Subcutaneous adipose tissue (tissue), 4 donors: Measurements from ENCODE around the gene THPO. TPM values are rescaled to one million over a fixed set of nuclear protein-coding genes. Genes with fewer than 3 reads are reported as not detected.

ENCODE experiments used
- small RNA-seq: library from RNA; depleted of rRNA; stranded (forward); fragments of <200 nt; gene quantifications from one replicate; pipeline ENCODE3, GENCODE V24; 2016
- total RNA-seq, 4 donors: library from RNA; depleted of rRNA; stranded (reverse); fragments of >200 nt; gene quantifications; one replicate each; pipeline ENCODE4 v1.1.0, GENCODE V29; 2016

THPO gene
- total RNA-seq, 4 donors from 2014 or later, result 0.44 to 0.68 (median 0.57) TPM; not detected in 1

Small RNA genes lying within 50 kb of the gene (small RNA-seq; reads per million reads assigned to genes)
- 2,352 reads per million, percentile 99 among the genes with 10 or more reads in this experiment for gene SNORD66

Other genes starting within 250 kb of the THPO start
- 10 to 100 TPM; 29.8 to 31.9 (median 31.2) TPM for gene EIF2B5, start 242.8 kb downstream of the THPO start, total RNA-seq
- gene DVL3, start 222.8 kb downstream of the THPO start, total RNA-seq, result 10 to 100 TPM; 18.9 to 57.3 (median 32.6) TPM
- 100 to 1,000 TPM; 178 to 227 (median 198) TPM for gene AP2M1, start 203.4 kb downstream of the THPO start, total RNA-seq
- gene ABCF3, start 192.0 kb downstream of the THPO start, total RNA-seq, result 10 to 100 TPM; 40.8 to 72.5 (median 54.0) TPM
- not detected for gene VWA5B2, start 148.6 kb downstream of the THPO start, total RNA-seq
- 10 to 100 TPM; 23.3 to 53.7 (median 47.9) TPM for gene ALG3, start 129.2 kb downstream of the THPO start, total RNA-seq
- gene EEF1AKMT4, start 128.5 kb downstream of the THPO start, total RNA-seq, result 1 to 10 TPM; 3.4 to 5.5 (median 4.3) TPM
- not detected for gene CAMK2N2, start 116.7 kb downstream of the THPO start, total RNA-seq
- not detected for gene ECE2, start 102.2 kb downstream of the THPO start, total RNA-seq
- 100 to 1,000 TPM; 166 to 257 (median 231) TPM for gene PSMD2, start 79.0 kb downstream of the THPO start, total RNA-seq
- gene EIF4G1, start 63.6 kb downstream of the THPO start, total RNA-seq, result 100 to 1,000 TPM; 158 to 318 (median 213) TPM
- gene FAM131A, start 40.6 kb downstream of the THPO start, total RNA-seq, result 10 to 100 TPM in 3 of 4 donors, 1 to 10 TPM in 1; 9.8 to 17.1 (median 13.8) TPM
- gene CLCN2, start 16.6 kb downstream of the THPO start, total RNA-seq, result 1 to 10 TPM; 1.3 to 5.8 (median 1.9) TPM
- gene POLR2H, start 16.5 kb downstream of the THPO start, total RNA-seq, result 10 to 100 TPM; 47.9 to 69.9 (median 56.7) TPM
- gene CHRD, start 1.8 kb upstream of the THPO start, total RNA-seq, result 10 to 100 TPM in 3 of 4 donors, 1 to 10 TPM in 1; 8.0 to 11.7 (median 11.0) TPM
- gene EPHB3, start 183.6 kb upstream of the THPO start, total RNA-seq, result under 1 TPM in 2 of 4 donors, not detected in 2; 0.17 to 0.22 TPM